ENCODE data around the gene PIGU. TPM values are rescaled to one million over a fixed set of nuclear protein-coding genes. Genes with fewer than 3 reads are reported as not detected.

Gene PIGU
- total and polyA plus RNA-seq, 8 donors, result 17.0 to 38.6 (median 30.3) TPM

GRCh38 chr20:34569598-34569997 is 107.3 kb downstream of the PIGU start:
- ATAC-seq, result no peak
- DNase-seq, result no peak
- peaks cover 0 to 41% of the 10 kb centered on the region in 2 donors for H3K36me3 ChIP-seq
- H3K4me1 ChIP-seq, result peaks cover 0 to 25% of the 10 kb centered on the region in 2 donors
- no peak overlapping the region for H3K27ac ChIP-seq
- H3K27me3 ChIP-seq, result no peaks in the 10 kb centered on the region
- TF ChIP-seq CTCF (IDR thresholded peaks at IDR 0.05), result no peak
- no peaks in the 10 kb centered on the region for H3K9me3 ChIP-seq
- H3K4me3 ChIP-seq, result no peak overlapping the region
- intact Hi-C loops (cut with DNase I), result no loop called here

GRCh38 chr20:34567892-34568865 is 108.7 kb downstream of the PIGU start:
- H3K27me3 ChIP-seq, result no peaks in the 10 kb centered on the region
- no peaks in the 10 kb centered on the region for H3K9me3 ChIP-seq
- peaks cover 0 to 27% of the 10 kb centered on the region in 2 donors for H3K36me3 ChIP-seq
- no peak for DNase-seq
- no peak overlapping the region for H3K4me3 ChIP-seq
- no peak for TF ChIP-seq CTCF (IDR thresholded peaks at IDR 0.05)
- intact Hi-C loops (cut with DNase I), result no loop called here
- ATAC-seq, result peak; percentile 50
- peaks cover 0 to 25% of the 10 kb centered on the region in 2 donors for H3K4me1 ChIP-seq
- H3K27ac ChIP-seq, result no peak overlapping the region

- TF ChIP-seq CTCF (IDR thresholded peaks at IDR 0.05), result no peak
- Histone ChIP-seq H3K27me3 (no peaks in the 10 kb centered on the region), H3K4me1 (peaks cover 0 to 25% of the 10 kb centered on the region in 2 donors), H3K9me3 (no peaks in the 10 kb centered on the region), H3K36me3 (peaks cover 0 to 18% of the 10 kb centered on the region in 2 donors), H3K27ac (no peak overlapping the region), H3K4me3 (no peak overlapping the region)
- intact Hi-C loops (cut with DNase I), result no loop called here
- DNase-seq (peak in 1 of 4 donors; percentile 68), ATAC-seq (peak; percentile 95)
Observed at GRCh38 chr20:34566978-34567891, 109.7 kb downstream of the PIGU start.

DNA sequence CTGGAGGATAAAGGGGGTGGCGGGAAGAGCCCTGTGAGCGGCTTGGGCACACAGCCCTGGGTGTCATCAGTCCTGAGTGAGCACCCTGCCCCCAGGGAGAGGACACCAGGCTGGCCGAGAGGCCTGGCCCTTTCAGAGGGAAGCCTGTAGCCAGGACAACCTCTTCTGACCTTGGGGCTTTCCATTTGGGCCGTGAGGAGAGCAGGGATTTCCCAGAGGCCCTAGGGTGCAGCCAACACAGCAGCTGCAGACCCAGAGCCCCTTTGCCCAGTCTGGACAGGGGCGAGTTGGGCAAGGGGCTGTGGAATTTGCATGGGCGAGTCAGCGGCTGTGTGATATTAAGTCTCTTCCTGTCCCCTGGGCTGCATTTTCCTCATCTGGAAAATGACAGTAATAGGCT is 112.1 kb downstream of the PIGU start:
- no peaks in the 10 kb centered on the region for H3K9me3 ChIP-seq
- H3K4me1 ChIP-seq, result peaks cover 0 to 13% of the 10 kb centered on the region in 2 donors
- no peak for TF ChIP-seq CTCF (IDR thresholded peaks at IDR 0.05)
- H3K4me3 ChIP-seq, result no peak overlapping the region
- intact Hi-C loops (cut with DNase I), result no loop called here
- no peaks in the 10 kb centered on the region for H3K27me3 ChIP-seq
- DNase-seq, result no peak
- H3K27ac ChIP-seq, result no peak overlapping the region
- no peak for ATAC-seq
- peaks cover 0 to 9% of the 10 kb centered on the region in 2 donors for H3K36me3 ChIP-seq
